EL (cell line): ENCODE measurements around the gene APOBEC3H.
"Not testable (repeated sequence)": the region's sequence is repeated elsewhere in the genome, so short reads cannot be mapped to it uniquely, and the experiment has no call there.

ENCODE experiments used
- DNase-seq: peaks from one replicate; pipeline ENCODE4 v3.0.0-alpha.2; 2016

Gene APOBEC3H

DNA sequence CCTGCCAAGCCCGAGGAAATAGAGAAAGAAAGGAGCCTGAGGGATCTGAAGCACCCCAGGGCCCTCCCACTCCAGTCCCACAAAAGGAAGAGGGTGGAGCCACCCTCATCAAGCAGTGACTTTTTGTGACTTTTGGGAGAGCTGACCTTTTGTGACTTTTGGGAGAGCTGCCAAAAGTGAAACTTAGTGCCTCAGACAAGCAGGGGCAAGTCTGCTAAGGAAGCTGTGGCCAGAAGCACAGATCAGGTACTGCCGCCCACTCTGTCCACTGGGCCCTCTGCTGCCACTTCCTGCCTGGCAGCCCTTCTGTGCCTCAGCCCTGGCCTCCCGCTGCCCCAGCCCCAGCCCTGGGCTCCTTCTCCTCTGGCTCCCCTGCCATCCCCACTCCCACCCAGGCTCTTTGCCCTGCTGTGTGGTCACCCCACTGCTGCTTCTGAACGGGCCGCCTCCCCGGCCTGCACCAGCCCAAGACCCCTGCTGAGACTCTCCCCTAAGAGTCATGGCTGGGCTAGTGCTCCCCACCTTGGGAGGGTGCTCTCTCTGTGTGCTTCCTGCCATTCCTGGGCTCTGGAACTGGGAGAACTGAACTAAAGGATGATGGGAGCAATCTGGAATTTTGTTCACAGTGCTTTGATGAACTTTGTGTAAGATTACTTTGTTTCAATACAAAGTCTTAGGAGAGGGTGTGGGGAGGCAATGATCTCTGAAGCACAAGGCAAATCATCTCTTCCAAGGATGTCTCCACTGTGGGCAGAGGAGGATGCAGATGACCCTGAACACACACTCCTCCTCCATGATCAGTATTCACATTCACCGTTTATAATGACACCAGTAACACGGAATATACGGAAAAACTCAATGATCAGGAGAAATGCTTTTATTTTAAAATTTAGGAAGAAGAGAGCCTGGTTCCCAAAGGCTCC lies at the start of gene APOBEC3H:
TSS of gene APOBEC3H (plus strand) at position 147 of the 923 bp plus-strand sequence. CDS start 3,035 bp downstream, outside the sequence.
- peak; percentile 47 for DNase-seq

DNA sequence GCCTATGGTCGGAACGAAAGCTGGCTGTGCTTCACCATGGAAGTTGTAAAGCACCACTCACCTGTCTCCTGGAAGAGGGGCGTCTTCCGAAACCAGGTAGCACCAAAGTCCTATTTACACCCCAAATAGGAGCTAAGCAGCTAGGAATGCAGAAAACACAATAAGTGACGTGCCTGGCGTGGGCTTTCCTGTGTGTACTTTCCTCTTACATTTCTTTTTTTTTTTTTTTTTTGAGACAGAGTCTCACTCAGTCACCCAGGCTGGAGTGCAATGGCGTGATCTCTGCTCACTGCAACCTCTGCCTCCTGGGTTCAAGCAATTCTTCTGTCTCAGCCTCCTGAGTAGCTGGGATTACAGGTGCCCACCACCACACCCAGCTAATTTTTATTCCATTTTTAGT lies 47.6 kb upstream of the APOBEC3H start:
- not testable (repeated sequence) for DNase-seq

DNA sequence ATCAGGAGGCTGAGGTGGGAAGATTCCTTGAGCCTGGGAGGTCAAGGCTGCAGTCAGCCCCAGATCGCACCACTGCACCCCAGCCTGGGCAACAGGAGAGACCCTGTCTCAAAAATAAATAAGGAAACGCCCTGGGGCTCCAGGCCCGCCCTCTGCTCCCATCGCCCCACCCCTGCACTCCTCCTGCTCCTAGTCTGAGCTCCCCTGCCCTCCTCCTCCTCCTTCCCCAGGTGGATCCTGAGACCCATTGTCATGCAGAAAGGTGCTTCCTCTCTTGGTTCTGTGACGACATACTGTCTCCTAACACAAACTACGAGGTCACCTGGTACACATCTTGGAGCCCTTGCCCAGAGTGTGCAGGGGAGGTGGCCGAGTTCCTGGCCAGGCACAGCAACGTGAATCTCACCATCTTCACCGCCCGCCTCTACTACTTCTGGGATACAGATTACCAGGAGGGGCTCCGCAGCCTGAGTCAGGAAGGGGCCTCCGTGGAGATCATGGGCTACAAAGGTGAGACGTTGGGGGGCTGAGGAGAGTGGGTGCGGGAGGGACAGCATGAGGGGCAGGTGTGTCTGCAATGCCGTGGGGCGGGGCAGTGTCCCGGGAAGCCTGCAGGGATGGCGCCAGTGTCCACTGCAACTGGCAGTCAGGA lies 45.1 kb upstream of the APOBEC3H start:
- not testable (repeated sequence) for DNase-seq

DNA sequence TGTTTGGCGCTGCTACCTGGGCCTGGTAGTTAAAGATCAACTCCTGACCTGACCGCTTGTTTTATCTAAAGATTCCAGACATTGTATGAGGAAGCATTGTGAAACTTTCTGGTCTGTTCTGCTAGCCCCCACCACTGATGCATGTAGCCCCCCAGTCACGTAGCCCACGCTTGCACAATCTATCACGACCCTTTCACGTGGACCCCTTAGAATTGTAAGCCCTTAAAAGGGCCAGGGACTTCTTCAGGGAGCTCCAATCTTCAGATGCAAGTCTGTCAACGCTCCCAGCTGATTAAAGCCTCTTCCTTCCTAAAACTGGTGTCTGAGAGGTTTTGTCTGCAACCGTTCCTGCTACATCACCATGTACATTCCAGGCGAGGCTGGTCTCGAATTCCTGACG lies 41.4 kb upstream of the APOBEC3H start:
- no peak for DNase-seq

DNA sequence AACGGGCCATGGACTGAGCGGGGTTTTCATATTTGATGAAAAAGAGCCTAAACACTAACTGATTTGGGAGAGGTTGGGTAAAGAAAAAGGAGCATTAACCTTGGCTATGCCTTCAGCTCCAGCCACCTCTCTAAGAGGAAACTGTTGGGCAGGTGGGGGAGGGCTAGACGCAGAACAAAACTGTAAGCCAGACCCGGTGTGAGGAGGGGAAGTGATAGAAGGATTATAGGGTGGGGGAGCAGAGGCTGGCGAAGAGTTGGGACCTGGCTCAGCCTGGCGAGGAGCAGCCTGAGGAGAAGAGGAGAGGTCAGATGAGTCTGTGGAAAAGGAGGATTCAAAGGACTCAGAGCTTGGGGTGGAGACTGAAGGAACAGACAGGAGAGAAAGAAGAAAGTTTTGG lies 35.8 kb upstream of the APOBEC3H start:
- DNase-seq = not testable (repeated sequence)

DNA sequence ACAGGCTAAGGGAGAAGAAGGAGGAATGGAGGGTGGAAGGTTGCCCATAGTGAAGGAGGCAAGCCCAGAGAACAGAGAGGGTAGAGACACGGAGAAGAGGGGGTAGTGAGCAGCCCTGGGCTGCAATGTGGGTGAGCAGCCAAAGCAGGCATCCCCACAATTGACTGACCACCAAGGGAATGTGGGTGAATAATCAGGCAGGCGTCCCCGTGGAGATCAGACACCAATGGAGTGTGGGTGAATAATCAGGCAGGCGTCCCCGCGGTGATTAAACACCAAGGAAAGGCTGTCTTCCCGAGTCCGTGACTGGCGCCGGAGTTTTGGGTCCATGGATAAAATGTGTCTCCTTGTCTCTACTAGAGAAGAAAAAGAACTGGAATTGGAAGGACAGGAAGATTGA lies 35.1 kb upstream of the APOBEC3H start:
- peak; percentile 18 for DNase-seq

DNA sequence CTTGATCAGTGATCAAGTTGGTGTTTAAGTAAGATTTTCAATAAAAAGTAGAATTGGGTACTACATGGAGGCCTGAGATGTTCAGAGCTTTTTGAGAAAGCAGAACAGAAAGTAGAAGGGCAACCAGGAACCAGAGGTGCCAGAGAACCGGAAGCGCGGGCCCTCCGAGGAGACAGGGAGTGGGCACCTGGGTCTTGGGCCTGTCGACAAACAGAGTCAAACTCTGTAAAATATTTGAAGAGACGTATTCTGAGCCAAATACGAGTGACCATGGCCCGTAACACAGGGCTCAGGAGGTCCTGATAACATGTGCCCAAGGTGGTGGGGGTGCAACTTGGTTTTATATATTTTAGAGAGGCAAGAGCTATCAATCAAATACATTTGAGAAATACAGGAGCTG lies 33.1 kb upstream of the APOBEC3H start:
- DNase-seq = not testable (repeated sequence)

DNA sequence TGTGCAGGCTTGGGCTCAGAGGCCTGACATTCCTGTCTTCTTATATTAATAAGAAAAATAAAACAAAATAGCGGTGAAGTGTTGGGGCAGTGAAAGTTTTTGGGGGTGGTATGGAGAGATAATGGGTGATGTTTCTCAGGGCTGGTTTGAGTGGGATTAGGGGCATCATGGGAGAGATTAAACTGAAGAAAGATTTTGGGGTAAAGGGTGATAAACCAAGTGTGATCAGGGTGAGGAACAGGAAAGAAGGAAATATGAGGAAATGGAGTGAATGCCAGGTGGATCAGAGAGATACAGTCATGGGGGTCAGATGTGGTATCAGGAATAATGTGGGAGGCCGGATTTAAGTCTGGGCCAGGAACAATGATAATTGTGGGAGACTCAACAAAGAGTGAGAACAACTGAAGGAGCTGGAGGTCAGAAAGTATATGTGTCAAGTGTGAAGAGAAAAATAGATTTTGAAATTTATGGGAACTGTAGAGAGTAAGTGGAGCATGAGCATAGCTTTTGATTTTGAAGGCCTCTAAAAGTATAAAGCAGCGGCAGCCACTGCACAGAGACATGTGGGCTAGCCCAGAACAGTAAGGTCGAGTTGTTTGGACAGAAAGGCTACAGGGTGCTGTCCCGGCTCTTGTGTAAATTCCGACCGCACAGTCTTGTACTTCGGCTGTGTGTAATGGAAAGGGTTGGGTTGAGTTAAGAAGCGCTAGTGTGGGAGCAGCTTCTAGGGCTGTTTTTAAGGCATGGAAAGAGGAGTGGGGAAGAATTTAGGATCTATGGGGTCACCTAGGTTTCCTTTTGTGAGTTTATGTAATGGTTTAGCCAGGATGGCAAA lies 30.4 kb upstream of the APOBEC3H start:
- not testable (repeated sequence) for DNase-seq

DNA sequence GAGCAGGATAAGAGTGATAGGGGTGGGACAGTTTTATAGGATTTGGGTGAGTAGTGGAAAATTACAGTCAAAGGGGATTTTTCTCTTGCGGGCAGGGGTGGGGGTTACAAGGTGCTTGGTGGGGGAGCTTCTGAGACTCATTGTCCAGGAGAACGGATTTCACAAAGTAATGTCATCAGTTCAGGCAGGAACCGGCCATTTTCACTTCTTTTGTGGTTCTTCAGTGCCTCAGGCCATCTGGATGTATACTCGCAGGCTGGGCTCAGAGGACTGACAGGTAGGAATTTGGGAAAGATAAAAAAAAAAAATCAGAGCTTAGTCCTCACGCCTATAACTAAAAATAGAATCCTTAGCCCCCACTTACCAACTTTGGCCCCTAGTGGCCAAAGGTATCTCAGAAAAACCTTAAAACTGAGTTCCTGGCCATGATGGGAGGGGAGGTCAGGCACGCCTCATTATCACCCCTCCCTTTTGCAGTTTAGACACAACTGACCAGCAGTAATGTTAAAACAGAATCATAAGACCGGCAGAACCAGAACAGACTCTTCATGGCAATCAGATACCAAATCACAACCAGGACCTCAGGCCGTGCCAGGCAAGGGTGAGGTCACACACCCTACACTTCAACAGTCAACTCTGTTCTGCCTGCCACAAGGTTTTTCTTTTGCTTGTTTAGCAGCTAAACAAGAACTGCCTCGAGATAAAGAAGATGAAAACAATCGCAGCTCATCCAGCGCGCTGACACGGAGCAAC lies 28.8 kb upstream of the APOBEC3H start:
- DNase-seq = no peak

DNA sequence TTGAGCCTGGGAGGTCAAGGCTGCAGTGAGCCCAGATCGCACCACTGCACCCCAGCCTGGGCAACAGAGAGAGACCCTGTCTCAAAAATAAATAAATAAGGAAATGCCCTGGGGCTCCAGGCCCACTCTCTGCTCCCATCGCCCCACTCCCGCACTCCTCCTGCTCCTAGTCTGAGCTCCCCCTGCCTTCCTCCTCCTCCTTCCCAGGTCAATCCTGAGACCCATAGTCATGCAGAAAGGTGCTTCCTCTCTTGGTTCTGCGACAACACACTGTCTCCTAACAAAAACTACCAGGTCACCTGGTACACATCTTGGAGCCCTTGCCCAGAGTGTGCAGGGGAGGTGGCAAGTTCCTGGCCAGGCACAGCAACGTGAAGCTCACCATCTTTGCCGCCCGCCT lies 26.9 kb upstream of the APOBEC3H start:
- DNase-seq = no peak

DNA sequence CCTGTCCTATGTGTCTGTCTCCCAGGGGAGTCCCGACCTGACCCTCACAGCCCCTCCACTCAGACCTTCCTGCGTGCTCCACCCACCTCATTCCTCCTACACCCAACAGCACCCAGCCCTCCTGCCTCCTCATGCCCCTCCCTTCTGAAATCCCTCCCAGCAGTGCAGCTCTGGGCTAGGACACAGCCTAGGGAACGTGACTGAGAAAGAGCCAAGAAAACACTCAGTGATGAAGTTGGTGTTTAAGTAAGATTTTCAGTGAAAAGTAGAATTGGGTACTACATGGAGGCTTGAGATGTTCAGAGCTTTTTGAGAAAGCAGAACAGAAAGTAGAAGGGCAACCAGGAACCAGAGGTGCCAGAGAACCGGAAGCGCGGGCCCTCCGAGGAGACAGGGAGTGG lies 24.5 kb upstream of the APOBEC3H start:
- DNase-seq = not testable (repeated sequence)

DNA sequence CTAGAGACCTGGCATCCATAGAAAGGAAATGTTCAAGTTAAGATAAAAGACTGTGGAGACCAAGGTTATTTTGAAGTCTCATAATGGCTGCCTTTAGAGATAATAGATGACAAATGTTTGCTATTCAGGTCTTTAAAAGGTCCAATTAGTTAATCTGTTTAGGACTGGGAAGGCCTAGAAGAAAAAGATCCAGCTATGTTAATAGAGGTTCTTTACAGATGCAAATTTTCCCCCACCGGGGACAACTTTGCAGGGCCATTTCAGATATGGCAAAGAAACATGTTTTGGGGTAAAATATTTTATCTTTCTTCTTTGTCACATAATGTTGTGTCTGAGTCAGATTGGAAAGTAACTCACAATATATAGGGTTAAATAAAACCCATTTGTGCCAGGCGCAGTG lies 23.1 kb upstream of the APOBEC3H start:
- DNase-seq = no peak

DNA sequence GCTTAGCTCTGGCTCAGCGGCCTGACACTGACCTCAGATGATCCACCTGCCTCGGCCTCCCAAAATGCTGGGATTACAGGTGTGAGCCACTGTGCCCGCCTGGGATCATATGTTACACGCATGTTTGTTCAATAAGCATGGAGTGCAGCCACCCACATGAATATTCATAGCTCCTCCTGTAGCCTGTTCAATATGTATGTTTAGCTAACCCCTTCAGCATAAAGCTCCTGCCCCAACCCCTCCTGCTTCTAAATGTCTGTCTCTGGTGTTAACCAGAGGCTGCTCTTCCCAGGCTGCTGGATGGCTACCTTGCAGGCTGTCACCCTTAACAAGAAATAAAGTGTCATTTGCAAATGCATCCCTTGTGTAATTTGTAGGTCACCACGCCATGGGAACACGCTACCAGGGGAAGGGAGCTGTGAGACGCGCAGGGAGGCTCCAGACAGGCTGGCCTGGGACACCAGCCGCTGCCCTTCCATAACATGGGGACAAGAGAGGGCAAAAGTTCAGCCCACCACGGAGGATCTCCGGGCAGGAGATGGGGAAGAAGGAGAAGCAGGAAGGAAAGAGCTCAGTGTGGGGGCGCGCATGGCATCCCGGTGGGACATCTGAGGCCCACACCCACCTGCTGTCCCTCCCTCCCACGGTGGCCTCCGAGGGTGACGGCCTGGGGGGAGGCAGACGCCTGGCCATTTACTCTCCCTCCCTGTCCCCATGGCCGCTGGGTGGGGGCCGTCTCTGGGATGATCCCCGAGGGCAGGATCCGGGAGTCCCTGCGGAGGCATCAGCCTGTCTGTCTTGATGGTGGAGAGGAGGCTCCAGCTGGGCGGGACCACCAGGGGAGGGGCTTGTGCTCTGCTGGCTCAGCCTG lies 20.7 kb upstream of the APOBEC3H start:
- DNase-seq = not testable (repeated sequence)

DNA sequence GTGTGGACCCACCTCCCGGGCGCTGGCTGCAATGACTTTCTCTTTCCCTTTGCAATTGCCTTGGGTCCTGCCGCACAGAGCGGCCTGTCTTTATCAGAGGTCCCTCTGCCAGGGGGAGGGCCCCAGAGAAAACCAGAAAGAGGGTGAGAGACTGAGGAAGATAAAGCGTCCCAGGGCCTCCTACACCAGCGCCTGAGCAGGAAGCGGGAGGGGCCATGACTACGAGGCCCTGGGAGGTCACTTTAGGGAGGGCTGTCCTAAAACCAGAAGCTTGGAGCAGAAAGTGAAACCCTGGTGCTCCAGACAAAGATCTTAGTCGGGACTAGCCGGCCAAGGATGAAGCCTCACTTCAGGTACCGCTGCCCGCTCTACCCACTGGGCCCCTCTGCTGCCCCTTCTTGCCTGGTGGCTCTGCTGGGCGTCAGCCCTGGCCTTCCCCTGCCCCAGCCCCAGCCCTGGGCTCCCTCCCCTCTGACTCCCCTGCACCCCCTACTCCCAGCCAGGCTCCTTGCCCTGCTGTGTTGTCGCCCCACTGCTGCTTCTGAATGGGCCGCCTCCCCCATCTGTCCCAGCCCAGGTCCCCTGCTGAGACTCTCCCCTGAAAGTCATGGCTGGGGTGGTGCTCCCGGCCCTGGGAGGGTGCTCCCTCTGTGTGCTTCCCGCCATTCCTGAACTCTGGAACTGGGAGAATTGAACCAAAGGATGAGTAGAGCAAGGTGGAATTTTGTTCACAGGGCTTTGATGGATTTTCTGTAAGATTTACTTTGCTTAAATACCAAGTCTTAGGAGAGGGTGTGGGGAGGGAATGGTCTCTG lies 19.8 kb upstream of the APOBEC3H start, which contains the start of gene APOBEC3G:
TSS of gene APOBEC3G (plus strand) at position 250 of the 815 bp plus-strand sequence. CDS start at position 337, 87 bp downstream.
- DNase-seq = peak; percentile 81

DNA sequence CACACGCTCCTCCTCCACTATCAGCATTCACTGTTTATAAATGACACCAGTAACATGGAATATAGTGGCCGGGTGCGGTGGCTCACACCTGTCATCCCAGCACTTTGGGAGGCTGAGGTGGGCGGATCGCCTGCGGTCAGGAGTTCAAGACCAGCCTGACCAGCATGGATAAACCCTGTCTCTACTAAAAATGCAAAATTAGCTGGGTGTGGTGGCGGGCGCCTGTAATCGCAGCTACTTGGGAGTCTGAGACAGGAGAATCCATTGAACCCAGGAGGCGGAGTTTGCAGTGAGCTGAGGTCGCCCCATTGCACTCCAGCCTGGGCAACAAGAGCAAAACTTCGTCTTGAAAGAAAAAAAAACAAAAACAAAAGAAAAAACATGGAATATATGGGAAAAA lies 19.1 kb upstream of the APOBEC3H start:
- not testable (repeated sequence) for DNase-seq

DNA sequence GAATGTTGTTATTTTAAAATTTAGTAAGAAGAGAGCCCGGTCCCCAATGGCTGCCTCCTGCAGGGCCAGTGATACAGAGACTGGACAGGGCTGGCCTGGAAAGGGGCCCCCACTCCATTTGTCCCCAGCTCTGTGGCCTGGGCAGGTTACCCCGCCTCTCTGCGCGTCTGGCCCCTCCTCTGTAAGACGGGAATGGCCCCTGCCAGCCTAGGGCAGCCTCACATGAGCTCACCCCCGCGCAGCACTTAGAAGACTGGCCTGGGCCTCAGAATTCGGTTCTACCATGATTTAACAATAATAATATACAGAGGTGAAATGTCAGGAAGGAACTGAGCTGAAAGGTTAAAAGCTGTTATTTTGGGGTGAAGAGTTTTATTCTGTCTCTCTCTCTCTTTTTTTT lies 18.7 kb upstream of the APOBEC3H start:
- DNase-seq = no peak

DNA sequence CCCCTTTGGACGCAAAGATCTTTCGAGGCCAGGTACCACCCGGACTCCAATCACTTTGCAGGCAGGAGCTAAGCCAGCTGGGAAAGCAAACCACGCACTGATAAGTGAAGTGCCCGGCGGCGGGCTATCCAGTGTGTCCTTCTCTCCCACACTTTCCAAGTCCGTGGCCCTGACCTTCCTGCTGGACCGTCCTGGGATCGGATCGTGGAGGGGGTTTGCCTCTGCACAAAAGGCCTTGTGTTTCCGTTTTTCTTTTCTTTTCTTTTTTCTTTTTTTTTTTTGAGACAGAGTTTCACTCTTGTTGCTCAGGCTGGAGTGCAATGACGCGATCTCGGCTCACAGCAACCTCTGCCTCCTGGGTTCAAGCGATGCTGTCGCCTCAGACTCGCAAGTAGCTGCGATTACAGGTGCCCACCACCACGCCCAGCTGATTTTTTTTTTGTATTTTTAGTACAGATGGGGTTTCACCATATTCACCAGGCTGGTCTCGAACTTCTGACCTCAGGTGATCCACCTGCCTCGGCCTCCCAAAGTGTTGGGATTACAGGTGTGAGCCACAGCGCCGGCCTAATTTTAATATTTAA lies 17.9 kb upstream of the APOBEC3H start:
- not testable (repeated sequence) for DNase-seq

DNA sequence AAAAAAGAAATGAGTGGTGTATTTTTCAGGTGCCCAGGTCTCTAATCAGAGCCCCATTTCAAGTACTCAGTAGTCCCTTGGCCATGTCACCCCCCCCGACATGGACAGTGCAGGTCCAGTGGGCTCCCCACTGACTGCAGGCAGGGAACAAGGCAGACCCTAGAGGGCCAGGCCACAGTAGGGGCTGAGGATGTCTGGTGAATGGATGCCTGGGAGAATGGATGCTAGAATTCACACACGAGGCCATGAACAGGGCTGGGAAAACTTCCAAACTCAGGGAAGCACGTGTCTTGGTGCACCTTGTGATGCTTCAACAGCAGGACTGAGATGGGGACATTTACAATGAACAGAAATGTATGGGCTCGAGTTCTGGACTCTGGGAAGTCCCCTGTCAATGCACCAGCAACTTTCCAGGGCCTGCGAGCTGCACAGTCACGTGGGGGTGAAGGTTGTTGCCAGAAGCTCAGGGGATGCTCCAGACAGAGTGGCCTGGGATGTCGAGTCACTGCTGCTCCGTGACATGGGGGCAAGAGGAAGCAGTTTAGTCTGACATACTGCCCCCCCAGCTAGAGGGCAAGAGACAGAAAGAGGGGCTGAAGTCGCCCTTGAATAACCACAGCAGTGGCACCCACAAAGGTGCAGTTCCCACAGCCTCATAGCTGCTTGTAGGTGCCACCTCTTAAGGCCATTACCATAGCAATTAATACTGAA lies 16.8 kb upstream of the APOBEC3H start:
- DNase-seq = no peak

DNA sequence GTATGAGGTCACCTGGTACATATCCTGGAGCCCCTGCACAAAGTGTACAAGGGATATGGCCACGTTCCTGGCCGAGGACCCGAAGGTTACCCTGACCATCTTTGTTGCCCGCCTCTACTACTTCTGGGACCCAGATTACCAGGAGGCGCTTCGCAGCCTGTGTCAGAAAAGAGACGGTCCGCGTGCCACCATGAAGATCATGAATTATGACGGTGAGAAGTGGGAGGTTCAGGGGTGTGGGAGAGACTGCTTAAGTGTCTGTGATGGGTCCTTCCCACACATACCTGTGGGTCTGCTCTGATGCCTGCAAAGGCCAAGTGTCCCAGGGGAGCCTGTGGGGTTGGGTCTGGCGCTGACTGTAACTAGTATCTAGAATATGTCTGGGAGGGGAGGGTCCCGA lies 16.0 kb upstream of the APOBEC3H start:
- DNase-seq = no peak
